RCC 7860 (cell line): ENCODE data around the gene PPP2CA.
A peak's percentile ranks its signal among the peaks of the same experiment; 100 is the strongest.
"Not testable (repeated sequence)": the region's sequence is repeated elsewhere in the genome, so short reads cannot be mapped to it uniquely, and the experiment has no call there.

Experiments
- DNase-seq: peaks from one replicate; pipeline ENCODE4 v3.0.0-alpha.2; 2015; ENCODE audit warnings: low spot score
- FAIRE-seq: peaks from 2 replicates; lab custom pipeline; 2012; peaks lifted over from hg19 to GRCh38; lab: Jason Lieb, UNC

The PPP2CA gene

DNA sequence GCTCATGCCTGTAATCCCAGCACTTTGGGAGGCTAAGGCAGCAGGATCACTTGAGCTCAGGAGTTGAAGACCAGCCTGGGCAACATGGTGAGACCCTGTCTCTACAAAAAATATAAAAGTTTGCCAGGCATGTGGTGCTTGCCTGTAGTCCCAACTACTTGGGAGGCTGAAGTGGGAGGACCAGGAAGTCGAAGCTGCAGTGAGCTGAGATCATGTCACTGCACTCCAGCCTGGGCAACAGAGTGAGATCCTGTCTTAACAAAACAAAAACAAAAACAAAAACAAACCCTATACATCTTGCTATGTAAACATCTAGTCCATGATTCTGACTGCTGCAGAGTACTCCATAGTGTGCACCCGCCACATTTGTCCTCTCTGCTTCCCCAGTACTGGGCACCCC, 19.8 kb upstream of the PPP2CA start:
- FAIRE-seq: no peak
- no peak for DNase-seq

DNA sequence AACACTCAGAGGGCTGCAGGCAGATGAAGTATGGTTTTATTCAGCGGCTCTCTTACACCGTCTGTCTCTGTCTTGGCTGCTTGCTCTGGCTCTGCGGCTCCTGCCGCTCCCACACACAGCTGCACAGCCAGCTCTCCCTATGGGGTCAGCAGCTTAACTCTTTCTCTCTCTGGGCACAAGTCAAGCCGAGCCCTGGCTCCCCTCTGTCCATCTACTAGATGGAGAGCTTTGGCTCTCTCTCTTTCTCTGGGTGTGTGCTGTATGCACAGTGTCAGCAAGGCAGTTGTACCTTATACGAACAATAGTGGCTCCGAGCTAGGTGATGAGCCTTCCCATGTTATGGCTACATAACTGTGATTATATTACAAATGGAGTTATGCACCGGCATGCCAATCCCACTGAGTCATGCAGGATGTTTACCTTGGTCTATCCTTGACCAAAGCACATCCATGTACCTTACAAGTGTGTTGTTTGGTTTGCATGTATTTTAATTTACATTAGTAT, 19.3 kb upstream of the PPP2CA start:
- FAIRE-seq: peak; percentile 10
- peak; percentile 77 for DNase-seq

DNA sequence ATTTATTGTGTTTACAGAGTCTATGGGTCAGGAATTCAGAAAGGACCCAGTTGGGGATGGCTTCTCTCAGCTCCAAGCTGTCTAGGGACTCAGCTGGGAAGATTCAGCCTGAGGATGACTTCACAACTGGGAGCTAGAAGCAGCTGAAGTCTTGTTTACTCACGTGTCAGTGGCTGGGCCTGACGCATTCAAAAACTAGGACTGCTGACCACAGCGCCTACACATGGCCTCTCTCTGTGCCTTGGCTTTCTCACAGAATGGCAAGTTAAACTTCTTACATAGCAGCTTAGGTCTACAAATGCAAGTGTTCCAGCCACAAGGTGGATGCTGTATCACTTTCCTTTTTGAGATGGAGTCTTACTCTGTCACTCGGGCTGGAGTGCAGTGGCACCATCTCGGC, 16.3 kb upstream of the PPP2CA start:
- FAIRE-seq: no peak

DNA sequence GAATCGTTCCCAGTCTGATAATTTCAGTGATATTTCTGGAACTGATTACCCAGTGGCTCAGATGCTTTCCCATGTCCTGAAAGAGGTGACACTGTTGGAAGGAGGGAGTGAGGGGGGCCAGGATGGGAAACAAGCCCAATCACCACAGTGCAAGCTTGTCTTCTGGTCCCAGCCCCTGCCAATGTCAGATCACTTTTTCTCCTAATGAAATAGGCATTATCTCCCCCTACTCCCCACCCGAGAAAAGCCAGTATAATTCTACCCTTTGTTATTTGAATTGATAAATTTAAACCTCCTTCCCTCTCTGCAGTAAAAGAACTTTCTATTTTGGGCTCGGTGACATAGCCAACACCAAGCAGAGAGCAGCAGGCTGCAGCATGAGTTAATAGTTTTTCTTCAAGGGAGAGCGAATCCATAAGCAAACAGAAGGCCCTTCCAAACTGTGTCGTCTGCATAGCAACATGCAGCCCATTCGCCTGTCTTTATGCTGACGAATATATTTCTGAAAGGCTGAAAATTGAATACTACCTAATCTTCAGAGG, 14.6 kb upstream of the PPP2CA start:
- FAIRE-seq: no peak
- no peak for DNase-seq

More for the DNA sequence above, 16.3 kb upstream of the PPP2CA start:
- DNase-seq: no peak

DNA sequence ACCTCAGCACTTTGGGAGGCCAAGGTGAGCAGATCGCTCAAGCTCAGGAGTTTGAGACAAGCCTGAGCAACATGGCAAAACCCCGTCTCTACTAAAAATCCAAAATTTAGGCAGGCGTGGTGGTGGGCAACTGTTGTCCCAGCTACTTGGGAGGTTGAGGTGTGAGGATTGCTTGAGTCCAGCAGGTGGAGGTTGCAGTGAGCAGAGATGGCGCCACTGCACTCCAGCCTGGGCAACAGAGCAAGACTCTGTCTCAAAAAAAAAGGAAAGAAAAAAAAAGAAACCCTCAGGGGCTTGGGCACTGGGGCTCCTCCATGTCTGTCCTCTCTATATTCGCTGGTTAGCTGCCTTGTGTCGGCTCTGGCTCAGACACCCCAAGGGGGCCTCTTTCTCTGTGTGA, 10.9 kb upstream of the PPP2CA start:
- DNase-seq: no peak
- no peak for FAIRE-seq

DNA sequence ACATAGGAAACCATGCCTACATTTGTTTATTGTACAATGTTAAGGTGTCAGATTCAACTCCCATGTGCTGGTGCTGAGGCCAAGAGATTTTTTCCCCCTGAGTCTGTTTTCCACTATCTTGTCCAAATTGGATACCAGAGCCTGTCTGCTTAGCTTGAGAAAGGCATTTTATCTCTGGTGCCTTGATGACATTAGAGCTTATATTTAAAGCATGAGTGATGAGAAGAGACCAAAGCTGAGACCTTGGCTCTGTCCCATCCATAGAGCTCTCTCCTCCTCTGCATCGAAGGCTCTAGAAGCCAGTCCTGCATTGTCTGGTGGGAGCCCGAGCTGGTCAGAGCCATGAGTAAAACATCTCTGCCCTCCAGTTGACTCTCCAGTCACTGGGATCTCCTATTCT, 10.4 kb upstream of the PPP2CA start:
- FAIRE-seq: no peak
- no peak for DNase-seq

DNA sequence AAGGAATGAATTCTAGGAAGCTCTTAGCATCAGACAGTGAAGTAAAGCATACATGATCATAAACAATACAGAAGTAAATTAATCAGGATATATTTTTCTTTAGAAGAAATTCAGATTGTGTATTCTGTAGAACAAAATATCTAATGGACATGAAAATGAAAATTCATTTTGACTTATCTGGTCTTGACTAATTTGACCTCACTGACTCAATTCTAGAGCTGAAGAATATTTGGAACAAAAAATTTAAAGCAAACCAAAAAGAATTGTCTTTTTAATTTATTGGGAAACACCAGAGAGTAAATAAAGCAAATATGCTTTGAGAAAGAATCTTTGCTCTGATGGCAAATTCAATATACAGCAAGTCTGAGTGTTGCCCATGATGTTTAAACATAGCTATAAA, 2.8 kb upstream of the PPP2CA start:
- DNase-seq (no peak), FAIRE-seq (no peak)

DNA sequence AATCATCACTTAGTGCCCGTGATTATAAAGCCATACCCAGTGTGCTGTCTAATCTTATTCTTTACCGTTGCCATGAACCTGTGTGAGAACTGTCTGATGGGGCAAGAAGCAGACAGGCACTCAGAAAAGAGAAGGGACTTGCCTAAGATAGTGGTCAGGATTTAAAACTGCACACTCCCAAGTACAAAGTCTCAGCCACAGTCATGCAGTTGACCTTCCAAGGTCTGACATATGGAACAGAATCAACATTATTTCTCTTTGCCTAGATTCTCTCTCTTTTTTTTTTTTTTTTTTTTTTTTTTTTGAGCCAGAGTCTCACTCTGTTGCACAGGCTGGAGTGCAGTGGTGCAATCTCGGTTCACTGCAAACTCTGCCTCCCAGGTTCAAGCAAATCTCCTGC, 1.9 kb upstream of the PPP2CA start:
- FAIRE-seq (no peak), DNase-seq (no peak)

DNA sequence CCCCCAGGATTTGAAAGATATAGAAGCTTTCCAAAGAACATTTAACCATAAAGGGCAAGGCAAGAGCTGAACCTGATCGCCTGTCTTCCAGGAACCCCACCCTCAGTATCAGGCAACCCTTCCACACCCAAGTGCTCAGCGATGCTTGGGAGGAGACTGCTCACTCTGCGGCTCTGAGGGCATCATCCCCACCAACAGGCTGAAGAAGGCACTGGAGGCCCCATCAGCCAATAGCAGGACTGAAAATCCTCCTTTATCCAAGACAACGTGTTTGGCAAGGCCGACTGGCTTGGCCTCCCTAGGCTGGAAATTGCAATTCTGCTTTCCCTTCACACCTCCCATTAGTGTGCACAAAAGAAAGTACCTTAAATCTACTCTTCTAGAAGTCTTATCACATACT, 1.4 kb upstream of the PPP2CA start:
- DNase-seq: no peak
- FAIRE-seq: no peak

DNA sequence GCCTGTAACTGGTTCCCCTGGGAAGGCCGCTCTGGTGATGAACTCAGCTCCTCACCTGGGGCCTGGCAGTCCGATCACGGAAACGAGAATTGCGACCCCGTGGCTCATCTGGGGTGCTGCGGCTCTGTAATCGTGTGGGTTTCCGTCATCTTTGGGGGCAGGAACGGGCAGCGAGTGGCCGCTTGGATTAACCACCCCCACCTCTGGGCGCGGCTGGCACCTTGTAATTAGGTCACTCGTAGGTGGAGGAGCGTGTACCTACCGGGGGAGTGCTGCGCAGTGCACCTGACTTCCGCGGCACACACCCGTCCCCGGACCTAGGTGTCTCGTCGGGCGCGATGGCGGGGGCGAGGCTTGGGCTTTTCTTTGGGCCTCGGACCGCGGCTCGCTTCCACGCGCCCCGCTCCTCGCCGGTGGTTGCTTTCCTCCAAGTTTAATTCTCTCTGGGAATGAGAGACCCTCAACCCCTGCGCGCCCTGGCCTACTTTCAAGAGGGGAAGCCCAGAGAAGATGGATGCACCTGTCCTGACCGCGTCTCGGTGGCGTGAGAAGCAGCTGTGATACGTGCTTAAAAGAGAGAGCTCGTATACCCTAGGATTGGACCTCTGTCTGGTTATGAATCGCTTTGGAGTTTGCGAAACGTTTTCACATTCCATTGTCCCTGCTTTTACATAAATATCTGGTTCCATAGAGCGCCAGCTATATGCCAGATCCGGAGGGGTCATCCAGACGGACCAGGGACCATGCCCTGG, 744 bp upstream of the PPP2CA start:
- DNase-seq (no peak), FAIRE-seq (no peak)

DNA sequence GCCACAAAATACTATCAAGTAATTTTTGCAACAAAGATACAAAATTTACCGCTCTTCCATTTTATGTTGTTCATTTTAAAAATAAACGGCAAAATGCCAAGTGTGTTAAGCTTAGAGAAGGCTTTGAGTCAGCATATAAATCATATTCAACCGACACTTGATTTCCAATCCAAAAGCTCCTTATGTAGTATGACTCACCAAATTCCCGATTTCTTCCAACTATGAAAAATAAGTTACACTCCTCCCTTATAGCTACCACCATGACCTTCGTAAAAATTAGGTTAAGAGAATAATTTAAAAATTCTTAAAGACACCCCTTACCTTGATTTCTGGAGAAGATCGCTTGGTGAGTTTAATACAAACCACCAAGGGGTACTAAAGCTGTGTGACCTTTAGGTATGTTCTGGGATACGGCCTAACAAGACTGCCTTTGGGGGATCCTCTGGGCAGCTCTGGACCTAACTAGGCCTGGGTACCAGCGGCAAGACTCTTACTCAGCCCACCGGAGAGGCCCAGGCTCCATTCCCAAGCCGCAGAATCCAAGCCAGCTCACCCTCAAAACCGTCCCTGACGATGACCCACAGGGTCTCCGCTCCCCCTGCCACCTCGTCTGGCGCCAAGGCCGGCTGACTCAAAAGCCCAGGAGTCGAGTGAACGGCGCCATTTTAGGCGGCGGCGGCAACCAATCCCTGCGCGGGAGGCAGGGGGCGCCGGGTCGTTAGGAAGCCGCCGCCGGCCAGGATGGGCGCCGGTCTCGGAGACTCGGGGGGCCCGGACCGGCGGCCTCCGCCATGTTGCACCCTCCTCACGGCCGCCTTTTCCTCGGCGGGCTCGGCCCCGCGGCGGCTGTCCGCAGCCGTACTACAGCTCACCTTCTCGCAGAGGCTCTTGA, 739 bp downstream of the PPP2CA start:
- peak; percentile 73 for DNase-seq
- FAIRE-seq: peak; percentile 60

DNA sequence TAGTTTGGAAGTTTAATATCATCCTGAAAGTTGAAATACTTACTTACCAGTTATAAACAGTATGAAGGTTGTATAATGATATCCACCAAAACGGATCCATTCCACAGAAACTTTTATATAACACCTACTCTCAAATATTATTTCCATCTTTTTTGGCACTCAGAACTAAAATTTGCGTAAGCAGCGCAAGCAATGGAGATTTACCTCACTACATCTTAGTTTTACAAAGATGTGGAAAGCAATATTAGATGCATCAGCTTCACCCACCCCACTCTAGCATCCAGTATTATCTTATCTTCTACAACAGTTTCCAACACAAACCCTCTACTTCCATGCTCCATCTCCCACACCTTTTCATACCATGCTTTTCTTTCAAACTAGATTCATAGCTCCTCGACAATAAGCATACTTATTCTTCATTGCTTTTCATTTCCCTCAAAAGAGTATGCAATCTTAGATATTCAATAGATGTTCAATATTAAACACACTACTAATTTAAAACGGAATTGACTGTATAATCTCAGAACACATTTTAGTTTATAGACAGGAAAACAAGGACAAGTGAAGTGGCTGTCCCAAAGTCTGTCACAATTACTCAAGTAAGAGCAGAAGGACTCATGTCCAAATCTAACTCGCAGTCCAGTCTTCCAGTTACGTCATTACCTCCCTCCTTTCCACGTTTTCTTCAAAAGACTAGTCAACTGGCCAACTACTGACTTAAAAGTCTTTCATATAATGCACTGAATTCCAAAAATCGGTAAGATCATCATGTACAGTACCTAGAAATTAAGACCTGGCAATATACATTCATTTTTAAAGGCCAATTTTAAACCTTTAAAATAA, 2.2 kb downstream of the PPP2CA start:
- no peak for FAIRE-seq

DNA sequence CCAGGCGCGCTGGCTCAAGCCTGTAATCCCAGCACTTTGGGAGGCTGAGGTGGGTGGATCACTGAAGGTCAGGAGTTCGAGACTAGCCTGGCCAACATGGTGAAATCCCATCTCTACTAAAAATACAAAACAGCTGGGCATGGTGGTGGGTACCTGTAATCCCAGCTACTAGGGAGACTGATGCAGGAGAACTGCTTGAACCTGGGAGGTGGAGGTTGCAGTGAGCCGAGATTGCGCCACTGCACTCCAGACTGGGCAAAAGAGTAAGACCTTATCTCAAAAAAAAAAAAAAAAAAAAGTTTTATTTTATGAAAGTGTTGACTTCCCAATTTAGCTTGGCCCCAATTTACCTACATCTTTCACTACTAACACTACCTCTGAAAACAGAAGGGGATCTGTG, 4.2 kb downstream of the PPP2CA start:
- not testable (repeated sequence) for FAIRE-seq, DNase-seq

More for the DNA sequence above, 2.2 kb downstream of the PPP2CA start:
- no peak for DNase-seq

DNA sequence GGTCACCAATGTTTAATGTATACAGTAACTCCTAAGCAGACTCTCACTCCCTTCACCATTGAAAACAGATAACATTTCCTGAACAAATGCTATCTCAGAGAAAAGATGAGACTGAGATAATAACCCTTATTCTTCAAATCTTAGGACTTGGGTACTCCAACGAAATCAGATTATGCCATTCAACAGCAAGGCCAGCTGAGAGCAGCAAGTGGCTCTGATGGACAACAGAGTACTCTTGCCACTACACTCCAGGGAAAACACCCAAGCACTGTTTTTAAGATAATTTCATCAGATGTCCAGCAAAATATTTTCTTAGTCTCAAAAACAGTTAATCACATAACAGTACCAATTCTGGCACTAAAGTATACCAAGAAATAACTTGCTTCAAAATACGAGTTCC, 10.1 kb downstream of the PPP2CA start:
- DNase-seq (no peak), FAIRE-seq (no peak)

DNA sequence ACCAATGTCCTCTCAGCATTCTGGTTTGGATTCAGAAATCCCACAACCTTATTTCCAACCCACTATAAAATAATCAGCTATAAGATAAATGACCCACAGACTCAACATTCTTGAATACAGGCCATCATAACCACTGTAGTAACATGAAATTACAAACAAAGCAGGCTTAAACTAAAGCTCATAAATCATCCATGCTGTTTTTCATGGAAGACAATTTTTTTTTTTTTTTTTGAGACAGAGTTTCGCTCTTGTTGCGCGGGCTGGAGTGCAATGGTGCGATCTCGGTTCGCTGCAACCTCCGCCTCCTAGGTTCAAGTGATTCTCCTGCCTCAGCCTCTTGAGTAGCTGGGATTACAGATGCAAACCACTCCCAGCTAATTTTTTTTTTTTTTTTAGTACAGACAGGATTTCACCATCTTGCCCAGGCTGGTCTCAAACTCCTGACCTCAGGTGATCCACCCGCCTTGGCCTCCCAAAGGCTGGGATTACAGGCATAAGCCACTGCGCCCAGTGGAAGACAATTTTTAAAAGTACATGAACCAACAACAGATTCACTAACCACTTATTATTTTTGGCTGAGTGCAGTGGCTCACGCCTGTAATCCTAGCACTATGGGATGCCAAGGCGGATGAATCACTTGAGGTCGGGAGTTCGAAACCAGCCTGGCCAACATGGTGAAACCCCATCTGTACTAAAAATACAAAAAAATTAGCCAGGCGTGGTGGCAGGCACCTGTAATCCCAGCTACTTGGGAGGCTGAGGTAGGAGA, 14.4 kb downstream of the PPP2CA start:
- not testable (repeated sequence) for FAIRE-seq, DNase-seq

DNA sequence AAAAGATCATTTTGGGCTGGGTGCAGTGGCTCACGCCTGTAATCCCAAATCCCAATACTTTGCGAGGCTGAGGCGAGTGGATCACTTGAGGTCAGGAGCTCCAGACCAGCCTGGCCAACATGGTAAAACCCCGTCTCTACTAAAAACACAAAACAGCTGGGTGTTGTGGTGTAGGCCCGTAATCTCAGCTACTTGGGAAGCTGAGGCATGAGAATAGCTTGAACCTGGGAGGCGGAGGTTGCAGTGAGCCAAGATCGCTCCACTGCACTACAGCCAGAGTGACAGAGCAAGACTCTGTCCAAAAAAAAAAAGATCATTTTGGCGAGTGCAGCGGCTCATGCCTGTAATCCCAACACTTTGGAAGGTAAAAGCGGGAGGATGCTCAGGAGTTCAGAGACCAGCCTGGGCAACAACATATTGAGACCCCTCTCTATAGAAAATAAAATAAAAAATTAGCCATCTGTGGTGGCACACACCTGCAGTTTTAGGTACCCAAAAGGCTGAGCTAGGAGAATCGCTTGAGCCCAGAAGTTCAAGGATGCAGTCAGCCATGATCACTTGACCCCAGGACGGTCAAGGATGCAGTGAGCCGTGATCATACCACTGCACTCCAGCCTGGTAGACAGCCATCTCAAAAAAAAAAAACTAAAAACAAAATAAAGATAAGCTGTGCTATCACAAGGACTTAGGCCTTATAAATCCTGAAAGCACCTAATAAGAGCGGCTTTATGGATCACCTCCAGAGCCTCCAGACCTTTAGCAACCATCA, 16.2 kb downstream of the PPP2CA start:
- FAIRE-seq: no peak

DNA sequence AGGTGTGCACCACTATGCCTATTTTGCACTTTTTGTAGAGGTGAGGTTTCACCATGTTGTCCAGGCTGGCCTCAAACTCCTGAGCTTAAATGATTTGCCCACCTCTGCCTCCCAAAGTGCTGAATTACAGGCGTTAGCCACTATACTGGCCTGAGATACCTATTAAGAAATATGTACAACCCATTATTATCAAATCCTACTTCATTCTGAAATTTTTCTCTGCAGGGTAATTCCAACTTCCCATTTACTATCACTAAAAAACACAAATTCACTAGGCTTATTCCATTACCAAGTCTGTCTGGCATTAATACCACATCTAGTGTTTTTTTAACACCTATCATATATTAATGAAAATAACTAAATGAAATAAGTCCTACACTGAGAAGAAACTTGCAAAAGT, 18.2 kb downstream of the PPP2CA start:
- DNase-seq (no peak), FAIRE-seq (no peak)

More for the DNA sequence above, 16.2 kb downstream of the PPP2CA start:
- no peak for DNase-seq

DNA sequence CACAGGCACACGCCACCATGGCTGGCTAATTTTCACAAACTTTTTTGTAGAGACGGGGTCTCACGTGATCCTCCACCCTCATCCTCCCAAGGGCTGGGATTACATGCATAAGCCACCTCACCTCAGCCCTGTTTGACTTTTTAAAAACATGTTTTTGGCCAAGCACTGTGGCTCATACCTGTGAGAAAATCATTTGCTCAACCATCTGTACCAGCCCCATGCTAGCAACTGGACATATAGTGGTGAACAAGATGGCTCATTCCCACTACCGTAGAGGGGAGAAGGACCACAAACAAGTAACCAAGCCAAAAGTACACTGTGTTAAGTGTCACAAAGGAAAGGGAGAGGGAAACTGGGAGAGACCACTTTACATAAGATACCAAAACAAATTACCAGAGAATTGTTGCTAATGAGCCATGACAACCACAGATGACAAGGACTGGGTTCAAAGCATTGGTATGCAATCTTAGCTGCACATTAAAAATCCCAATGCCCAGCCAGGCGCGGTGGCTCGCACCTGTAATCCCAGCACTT, 19.2 kb downstream of the PPP2CA start:
- peak; percentile 40 for FAIRE-seq
- no peak for DNase-seq

DNA sequence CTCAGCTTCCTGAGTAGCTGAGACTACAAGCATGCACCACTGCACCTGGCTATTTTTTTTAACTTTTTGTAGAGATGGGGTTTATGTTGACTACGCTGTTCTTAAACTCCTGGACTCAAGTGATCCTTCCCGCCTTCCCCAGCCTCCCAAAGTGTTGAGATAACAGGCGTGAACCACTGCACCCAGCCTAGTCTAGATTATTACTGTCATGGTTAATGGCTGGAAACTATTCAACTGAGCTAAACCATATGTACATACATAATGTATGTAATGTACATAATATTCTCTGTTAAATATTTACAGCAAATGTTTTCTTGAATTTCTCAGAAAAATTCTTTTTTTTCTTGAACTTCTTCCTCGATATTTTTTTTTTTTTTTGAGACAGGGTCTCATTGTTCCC, 21.3 kb downstream of the PPP2CA start:
- FAIRE-seq (no peak), DNase-seq (no peak)
